ENCODE data around the gene LYG1.

GRCh38 chr2:99238599-99238998 lies 62.4 kb downstream of the LYG1 start:
- no peak for TF ChIP-seq CTCF (conservative IDR thresholded peaks at IDR 0.05 in 1 of 2, IDR thresholded peaks at IDR 0.05 in 1 of 2; ENCODE audit: low read depth in 1 of 2, low read length in 2 of 2)
- no peak for TF ChIP-seq EZH2 (IDR thresholded peaks at IDR 0.05; ENCODE audit: low read length, missing control alignments)
